ENCODE data around the gene RWDD1. TPM values are rescaled to one million over a fixed set of nuclear protein-coding genes. Genes with fewer than 3 reads are reported as not detected.
"Not testable (repeated sequence)": the region's sequence is repeated elsewhere in the genome, so short reads cannot be mapped to it uniquely, and the experiment has no call there.

RWDD1 gene
- total RNA-seq, 1 donor from 2014 or later = 37.6 TPM

GRCh38 chr6:116586738-116587137, 15.4 kb downstream of the RWDD1 start:
- no peak overlapping the region for H3K4me3 Mint-ChIP-seq
- H3K27me3 Mint-ChIP-seq (ENCODE audit: low read depth) = no peaks in the 10 kb centered on the region
- TF ChIP-seq CTCF (IDR thresholded peaks at IDR 0.05; ENCODE audit: unreplicated experiment) = no peak
- peaks cover 33% of the 10 kb centered on the region for H3K36me3 Mint-ChIP-seq
- no peak overlapping the region for H3K27ac Mint-ChIP-seq
- no peak for DNase-seq (ENCODE audit: low spot score in 2 of 2, unreplicated experiment in 2 of 2)
- no peaks in the 10 kb centered on the region for H3K4me1 Mint-ChIP-seq
- H3K9me3 Mint-ChIP-seq = peaks cover 4% of the 10 kb centered on the region

DNA sequence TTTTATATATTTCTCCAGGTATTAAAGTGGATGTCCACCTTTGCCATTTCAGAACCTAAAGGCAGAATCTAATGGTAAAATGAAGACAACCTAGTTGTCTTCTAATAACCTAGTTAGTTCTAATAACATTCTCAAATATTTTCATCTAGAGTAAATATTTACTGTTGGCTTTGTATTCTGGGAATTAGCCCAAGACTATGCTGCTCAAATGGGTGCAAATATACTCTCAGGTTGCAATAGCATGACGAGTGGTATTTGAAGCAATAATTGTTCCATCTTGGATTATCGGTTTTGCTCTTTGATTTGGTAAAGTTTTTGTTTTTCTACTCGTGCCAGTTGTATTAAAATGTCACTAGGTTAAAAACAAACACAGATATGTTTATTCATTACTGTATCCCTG, 23.9 kb downstream of the RWDD1 start:
- peaks cover 26% of the 10 kb centered on the region for H3K36me3 Mint-ChIP-seq
- TF ChIP-seq CTCF (IDR thresholded peaks at IDR 0.05; ENCODE audit: unreplicated experiment) = no peak
- no peaks in the 10 kb centered on the region for H3K4me1 Mint-ChIP-seq
- no peaks in the 10 kb centered on the region for H3K9me3 Mint-ChIP-seq
- no peak overlapping the region for H3K27ac Mint-ChIP-seq
- H3K4me3 Mint-ChIP-seq = no peak overlapping the region
- no peaks in the 10 kb centered on the region for H3K27me3 Mint-ChIP-seq (ENCODE audit: low read depth)
- no peak for DNase-seq (ENCODE audit: low spot score in 2 of 2, unreplicated experiment in 2 of 2)

GRCh38 chr6:116596815-116597214, 25.5 kb downstream of the RWDD1 start:
- TF ChIP-seq CTCF (IDR thresholded peaks at IDR 0.05; ENCODE audit: unreplicated experiment) = no peak
- Mint-ChIP-seq H3K27me3 (ENCODE audit: low read depth) (no peaks in the 10 kb centered on the region), H3K4me1 (no peaks in the 10 kb centered on the region), H3K9me3 (no peaks in the 10 kb centered on the region), H3K27ac (no peak overlapping the region), H3K36me3 (peaks cover 22% of the 10 kb centered on the region), H3K4me3 (no peak overlapping the region)
- DNase-seq (ENCODE audit: low spot score in 2 of 2, unreplicated experiment in 2 of 2) = no peak

DNA sequence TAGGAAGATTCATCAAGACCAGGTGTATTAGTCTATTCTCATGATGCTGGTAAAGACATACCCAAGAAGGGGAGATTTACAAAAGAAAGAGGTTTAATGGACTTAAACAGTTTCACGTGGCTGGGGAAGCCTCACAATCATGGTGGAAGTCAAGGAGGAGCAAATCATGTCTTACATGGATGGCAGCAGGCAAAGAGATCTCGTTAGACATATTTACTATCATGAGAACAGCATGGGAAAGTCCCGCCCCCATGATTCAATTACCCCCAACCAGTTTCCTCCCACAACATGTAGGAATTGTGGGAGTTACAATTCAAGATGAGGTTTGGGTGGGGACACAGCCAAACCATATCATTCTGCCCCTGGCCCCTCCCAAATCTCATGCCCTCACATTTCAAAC, 32.6 kb downstream of the RWDD1 start:
- H3K4me1 Mint-ChIP-seq; H3K27ac Mint-ChIP-seq; DNase-seq (ENCODE audit: low spot score in 2 of 2, unreplicated experiment in 2 of 2); H3K4me3 Mint-ChIP-seq; H3K27me3 Mint-ChIP-seq (ENCODE audit: low read depth); H3K36me3 Mint-ChIP-seq: not testable (repeated sequence)
- peaks cover 21% of the 10 kb centered on the region for H3K9me3 Mint-ChIP-seq

DNA sequence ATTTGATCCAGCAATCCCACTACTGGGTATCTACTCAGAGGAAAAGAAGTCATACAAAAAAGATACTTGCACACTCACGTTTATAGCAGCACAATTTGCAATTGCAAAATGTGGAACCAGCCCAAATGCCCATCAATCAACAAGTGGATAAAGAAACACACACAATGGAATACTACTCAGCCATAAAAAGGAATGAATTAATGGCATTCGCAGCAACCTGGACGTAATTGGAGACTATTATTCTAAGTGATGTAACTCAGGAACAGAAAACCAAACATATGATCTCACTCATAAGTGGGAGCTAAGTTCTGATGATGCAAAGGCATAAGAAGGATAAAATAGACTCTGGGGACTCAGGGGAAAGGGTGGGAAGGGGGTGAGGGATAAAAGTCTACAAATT, 33.6 kb downstream of the RWDD1 start:
- H3K27ac Mint-ChIP-seq; H3K36me3 Mint-ChIP-seq; H3K4me3 Mint-ChIP-seq; DNase-seq (ENCODE audit: low spot score in 2 of 2, unreplicated experiment in 2 of 2); H3K27me3 Mint-ChIP-seq (ENCODE audit: low read depth); H3K4me1 Mint-ChIP-seq: not testable (repeated sequence)
- peaks cover 21% of the 10 kb centered on the region for H3K9me3 Mint-ChIP-seq

DNA sequence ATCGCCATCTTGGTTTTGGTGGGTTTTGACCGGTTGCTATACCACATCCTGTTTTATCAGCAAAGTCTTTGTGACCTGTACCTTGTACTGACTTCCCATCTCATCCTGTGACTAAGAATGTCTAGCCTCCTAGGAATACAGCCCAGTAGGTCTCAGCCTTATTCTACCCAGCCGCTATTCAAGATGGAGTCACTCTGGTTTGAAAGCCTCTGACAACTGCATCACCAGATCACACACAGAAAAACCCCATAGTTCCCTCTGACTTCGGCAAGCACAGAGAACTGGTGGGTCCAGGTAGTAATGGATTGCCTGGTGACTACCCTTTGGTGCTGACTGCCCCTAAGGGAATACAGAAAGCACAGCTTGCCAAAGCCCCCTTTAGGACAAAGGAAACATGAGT, 34.6 kb downstream of the RWDD1 start:
- Mint-ChIP-seq H3K36me3 (peaks cover 8% of the 10 kb centered on the region), H3K27me3 (ENCODE audit: low read depth) (peaks cover 7% of the 10 kb centered on the region), H3K27ac (no peak overlapping the region), H3K4me1 (no peaks in the 10 kb centered on the region), H3K4me3 (no peak overlapping the region), H3K9me3 (peaks cover 21% of the 10 kb centered on the region)
- DNase-seq (ENCODE audit: low spot score in 2 of 2, unreplicated experiment in 2 of 2) = no peak
- TF ChIP-seq CTCF (IDR thresholded peaks at IDR 0.05; ENCODE audit: unreplicated experiment) = no peak

DNA sequence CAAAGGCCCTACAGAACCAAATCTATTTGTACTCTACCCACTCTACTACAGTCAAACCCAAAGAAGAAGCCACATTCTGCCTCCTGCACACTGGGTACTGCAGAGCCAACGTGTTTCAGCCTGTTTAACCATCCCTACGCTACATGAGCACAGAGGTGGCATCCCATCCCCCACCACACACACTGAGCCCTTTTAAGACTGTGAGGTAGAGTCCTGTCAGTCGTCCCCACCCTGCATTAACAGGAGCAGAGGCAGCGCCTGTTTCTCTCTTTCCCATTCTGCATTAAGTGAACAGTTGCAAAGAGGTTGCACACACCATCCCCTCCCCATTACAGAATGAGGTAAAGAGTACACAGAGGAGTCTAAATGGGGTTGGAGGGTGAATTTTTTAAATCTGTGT, 39.8 kb downstream of the RWDD1 start:
- Mint-ChIP-seq H3K4me3 (no peak overlapping the region), H3K4me1 (peaks cover 2% of the 10 kb centered on the region), H3K36me3 (peaks cover 1% of the 10 kb centered on the region), H3K27ac (no peak overlapping the region), H3K9me3 (peaks cover 6% of the 10 kb centered on the region), H3K27me3 (ENCODE audit: low read depth) (peaks cover 11% of the 10 kb centered on the region)
- no peak for DNase-seq (ENCODE audit: low spot score in 2 of 2, unreplicated experiment in 2 of 2)
- TF ChIP-seq CTCF (IDR thresholded peaks at IDR 0.05; ENCODE audit: unreplicated experiment) = no peak

All from mesothelial cell of epicardium (in vitro differentiated cells).